Right renal cortex interstitium (tissue), 3 donors: ENCODE data around the gene PTPRT. TPM values are rescaled to one million over a fixed set of nuclear protein-coding genes. Genes with fewer than 3 reads are reported as not detected.
A peak's percentile ranks its signal among the peaks of the same experiment; 100 is the strongest.
"Not testable (repeated sequence)": the region's sequence is repeated elsewhere in the genome, so short reads cannot be mapped to it uniquely, and the experiment has no call there.

ENCODE experiments used
- DNase-seq, 3 donors: peaks; one replicate each; pipeline ENCODE4 v3.0.0-alpha.2; 2013; ENCODE audit warnings: low read depth in 3 of 3, low spot score in 2 of 3
- polyA plus RNA-seq, 3 donors: library from polyadenylated mRNA; unstranded; fragments of 120-200 nt; gene quantifications; one replicate each; pipeline ENCODE4 v1.2.1, GENCODE V29; 2013; ENCODE audit not compliant: insufficient read length in 3 of 3

PTPRT gene
- polyA plus RNA-seq, 3 donors = 0.33 to 1.4 (median 1.0) TPM

GRCh38 chr20:43188234-43188653 lies 1.5 kb downstream of the PTPRT start:
- no peak for DNase-seq

GRCh38 chr20:43187476-43188233 lies 2.1 kb downstream of the PTPRT start:
- DNase-seq = peak; percentile 43 to 53 (median 51)

GRCh38 chr20:43186312-43186711 lies 3.4 kb downstream of the PTPRT start:
- no peak for DNase-seq

- no peak for DNase-seq
These were observed 3.8 kb downstream of the PTPRT start for GRCh38 chr20:43185901-43186300.

- no peak for DNase-seq
These were observed 6.1 kb downstream of the PTPRT start for GRCh38 chr20:43183536-43184070.

- DNase-seq = peak in 1 of 3 donors; percentile 27
These were observed 11.6 kb downstream of the PTPRT start for GRCh38 chr20:43178080-43178479.

- no peak for DNase-seq
These were observed 13.0 kb downstream of the PTPRT start for GRCh38 chr20:43176726-43177125.

- DNase-seq = no peak
These were observed 17.8 kb downstream of the PTPRT start for GRCh38 chr20:43171930-43172329.

GRCh38 chr20:43170771-43171170 lies 18.9 kb downstream of the PTPRT start:
- DNase-seq = no peak

GRCh38 chr20:43167615-43168014 lies 22.1 kb downstream of the PTPRT start:
- no peak for DNase-seq

GRCh38 chr20:43167021-43167420 lies 22.7 kb downstream of the PTPRT start:
- DNase-seq = no peak

GRCh38 chr20:43165611-43166010 lies 24.1 kb downstream of the PTPRT start:
- no peak for DNase-seq

- not testable (repeated sequence) for DNase-seq
These were observed 25.0 kb downstream of the PTPRT start for GRCh38 chr20:43164736-43165135.

- no peak for DNase-seq
These were observed 28.0 kb downstream of the PTPRT start for GRCh38 chr20:43161716-43162115.

- DNase-seq = no peak
These were observed 28.8 kb downstream of the PTPRT start for GRCh38 chr20:43160941-43161340.

GRCh38 chr20:43159994-43160393 lies 29.7 kb downstream of the PTPRT start:
- no peak for DNase-seq

- no peak for DNase-seq
These were observed 34.2 kb downstream of the PTPRT start for GRCh38 chr20:43155366-43156100.

- no peak for DNase-seq
These were observed 37.8 kb downstream of the PTPRT start for GRCh38 chr20:43151901-43152300.

GRCh38 chr20:43151256-43151655 lies 38.5 kb downstream of the PTPRT start:
- no peak for DNase-seq

GRCh38 chr20:43140726-43141125 lies 49.0 kb downstream of the PTPRT start:
- DNase-seq = no peak

GRCh38 chr20:43138061-43138770 lies 51.5 kb downstream of the PTPRT start:
- no peak for DNase-seq
